Hematopoietic multipotent progenitor cell treated with erythropoietin and hydrocortisone succinate and interleukin-3 and kit ligand, for 4 days (in vitro differentiated cells): ENCODE measurements around the gene FBP2.
"Not testable (repeated sequence)": the region's sequence is repeated elsewhere in the genome, so short reads cannot be mapped to it uniquely, and the experiment has no call there.

Experiments used
- DNase-seq: peaks from one replicate; pipeline ENCODE4 v3.0.0-alpha.2; 2015

Gene FBP2

DNA sequence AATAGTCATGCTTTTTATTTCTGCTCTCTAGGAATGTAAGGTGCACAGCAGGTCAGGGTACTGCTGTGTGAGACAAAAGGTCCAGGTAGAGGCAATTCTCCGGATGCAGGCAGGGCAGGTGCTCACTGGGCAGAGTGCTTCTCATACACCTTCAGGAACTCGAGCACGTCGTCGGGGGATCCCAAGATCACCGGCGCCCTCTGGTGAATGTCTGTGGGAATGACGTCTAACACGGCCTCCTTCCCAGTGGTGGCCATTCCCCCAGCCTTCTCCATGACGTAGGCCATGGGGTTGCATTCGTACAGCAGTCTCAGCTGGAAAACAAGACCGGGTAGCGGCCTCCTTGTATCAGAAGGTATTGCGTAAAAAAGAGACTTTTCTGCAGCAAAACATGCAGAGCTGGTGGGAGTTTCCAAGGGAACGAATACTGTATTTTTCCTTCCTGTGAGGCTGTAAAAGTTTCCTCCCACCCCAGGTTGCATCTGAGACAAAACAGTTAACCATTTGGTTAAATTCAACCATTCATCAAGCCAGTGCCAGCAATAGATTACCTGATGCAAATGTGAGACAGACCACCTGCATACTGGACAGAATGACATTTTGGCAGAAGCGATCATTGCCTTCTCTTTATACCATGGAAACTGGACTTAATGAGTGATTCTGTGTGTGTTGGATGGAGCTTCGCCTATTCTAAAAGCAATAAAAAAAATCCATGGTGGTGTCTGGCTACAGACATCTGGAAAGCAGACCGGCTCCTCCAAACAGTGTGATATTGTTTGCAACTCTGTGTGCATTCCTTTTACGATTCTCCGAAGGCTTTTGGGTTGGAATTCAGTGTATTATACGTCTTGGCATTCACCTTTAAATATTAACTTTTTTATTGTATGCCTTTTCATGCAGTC lies 9.9 kb upstream of the FBP2 start:
- peak; percentile 82 for DNase-seq

GRCh38 chr9:94602666-94603065 lies 9.0 kb upstream of the FBP2 start:
- no peak for DNase-seq

DNA sequence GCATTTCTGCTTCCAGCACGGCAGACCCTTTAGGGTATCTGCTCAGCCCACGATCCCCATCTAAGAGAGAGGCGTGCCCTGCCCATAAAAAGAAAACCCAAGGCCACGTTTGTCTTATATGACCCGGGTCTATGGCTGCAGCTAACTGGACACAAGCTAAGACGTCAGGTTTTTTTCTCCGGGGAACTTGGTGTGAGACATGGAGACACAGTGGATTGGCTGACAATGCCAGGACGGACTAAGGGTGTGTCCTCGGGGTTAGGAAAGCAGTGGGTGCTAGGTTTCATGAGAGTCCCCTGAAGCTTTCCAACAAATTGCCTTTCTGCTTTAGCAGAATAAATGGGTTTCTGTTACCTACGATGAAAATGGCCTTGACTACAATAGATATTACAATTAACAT lies 7.1 kb upstream of the FBP2 start:
- DNase-seq: no peak

GRCh38 chr9:94600258-94600657 lies 6.6 kb upstream of the FBP2 start:
- DNase-seq: no peak

DNA sequence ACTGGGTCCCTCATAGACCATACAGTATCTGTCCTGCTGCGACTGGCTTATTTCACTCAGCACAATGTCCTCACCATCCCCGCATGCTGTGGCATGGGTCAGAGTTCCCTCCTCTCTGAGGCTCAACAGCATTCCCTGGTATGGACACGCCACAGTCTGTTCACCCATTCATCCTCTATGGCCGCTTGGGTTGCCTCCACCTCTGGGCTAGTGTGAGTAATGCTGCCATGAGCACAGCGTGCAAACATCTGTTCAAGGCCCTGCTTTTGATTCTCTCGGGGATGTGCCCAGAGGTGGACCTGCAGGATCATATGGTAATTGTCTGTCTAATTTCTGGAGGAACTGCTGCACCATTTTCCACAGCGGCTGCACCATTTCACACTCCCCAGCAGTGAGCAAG lies 5.5 kb upstream of the FBP2 start:
- DNase-seq: no peak

- not testable (repeated sequence) for DNase-seq
Observed at GRCh38 chr9:94592683-94593082, 941 bp downstream of the FBP2 start.

GRCh38 chr9:94591876-94592275 lies 1.7 kb downstream of the FBP2 start:
- DNase-seq: no peak

- DNase-seq: not testable (repeated sequence)
Observed at GRCh38 chr9:94591046-94591545, 2.5 kb downstream of the FBP2 start.

- no peak for DNase-seq
Observed at GRCh38 chr9:94588681-94589080, 4.9 kb downstream of the FBP2 start.

DNA sequence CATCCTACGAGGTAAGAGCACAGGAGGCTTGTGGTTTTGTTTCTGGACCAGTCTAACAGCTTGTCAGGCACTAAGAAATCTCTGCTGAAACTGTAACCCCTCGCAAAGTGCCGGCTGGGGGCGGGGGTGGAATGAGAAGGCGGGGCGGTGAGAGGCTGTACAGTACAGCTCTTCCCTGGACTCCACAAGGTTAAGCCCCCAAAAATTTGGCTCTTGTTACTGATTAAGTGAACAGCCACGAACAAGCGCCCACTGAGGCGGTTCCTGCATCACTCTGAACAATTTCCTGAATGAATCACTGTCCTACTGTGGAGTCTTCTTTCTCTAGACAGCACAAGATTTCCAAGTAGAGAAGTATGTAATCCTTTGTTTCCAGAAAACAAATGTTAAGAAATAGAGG lies 6.8 kb downstream of the FBP2 start:
- DNase-seq: no peak

- DNase-seq: no peak
Observed at GRCh38 chr9:94586316-94586715, 7.3 kb downstream of the FBP2 start.

DNA sequence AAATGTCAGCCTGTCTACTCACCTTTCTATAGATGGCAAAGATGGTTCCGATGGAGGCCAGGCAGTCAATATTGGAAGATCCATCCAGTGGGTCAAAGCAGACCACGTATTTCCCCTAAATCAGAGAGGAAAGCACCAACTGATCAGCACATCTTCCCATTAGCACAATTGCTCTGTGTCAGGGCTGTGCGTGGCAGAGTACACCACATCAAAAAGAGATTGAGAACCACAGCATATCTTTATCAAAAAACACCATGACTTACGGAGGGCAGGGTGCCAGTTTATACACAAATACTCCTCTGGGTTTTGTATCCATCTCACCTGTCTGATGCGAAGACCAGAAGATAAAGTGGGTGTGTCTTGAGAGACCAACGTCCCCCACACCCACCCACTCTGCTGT lies 9.1 kb downstream of the FBP2 start:
- DNase-seq: peak; percentile 25

DNA sequence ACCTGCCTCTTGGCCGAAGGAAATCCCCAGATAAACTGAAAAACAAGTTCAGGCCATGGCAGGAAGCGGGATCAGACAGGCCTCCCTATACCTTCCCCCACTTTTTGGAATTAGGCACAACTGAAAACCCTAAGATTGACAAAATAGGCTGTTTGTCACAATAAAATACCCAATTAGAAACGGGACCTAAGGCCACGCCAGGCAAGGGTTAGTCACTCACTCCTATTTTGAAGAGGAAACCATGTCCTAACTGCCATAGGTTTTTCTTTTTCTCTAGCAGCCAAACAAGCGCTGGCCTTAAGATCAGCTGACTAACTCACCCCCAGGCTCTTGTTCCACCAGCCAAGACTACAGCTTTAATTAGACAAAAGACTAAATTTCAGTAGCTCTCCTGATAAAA lies 11.9 kb downstream of the FBP2 start:
- no peak for DNase-seq

DNA sequence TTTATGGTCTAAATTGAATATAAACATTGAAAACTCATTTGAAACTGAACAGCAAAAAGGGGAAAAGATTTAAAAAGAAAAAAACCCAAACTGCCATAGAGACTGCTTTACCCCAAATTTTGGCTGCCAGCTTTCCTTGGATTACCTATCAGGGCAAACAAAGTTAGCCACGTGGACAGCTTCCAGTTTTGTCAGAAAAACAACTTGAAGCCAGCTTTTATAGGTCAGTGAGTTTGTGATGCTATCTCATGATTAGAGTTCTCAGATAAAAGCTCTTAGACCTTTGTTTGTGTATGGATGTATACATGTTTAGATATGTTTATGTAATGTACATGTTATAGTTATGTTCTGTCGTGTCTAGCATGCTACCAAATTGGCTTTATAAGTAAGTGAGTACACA lies 16.1 kb downstream of the FBP2 start:
- DNase-seq: no peak

DNA sequence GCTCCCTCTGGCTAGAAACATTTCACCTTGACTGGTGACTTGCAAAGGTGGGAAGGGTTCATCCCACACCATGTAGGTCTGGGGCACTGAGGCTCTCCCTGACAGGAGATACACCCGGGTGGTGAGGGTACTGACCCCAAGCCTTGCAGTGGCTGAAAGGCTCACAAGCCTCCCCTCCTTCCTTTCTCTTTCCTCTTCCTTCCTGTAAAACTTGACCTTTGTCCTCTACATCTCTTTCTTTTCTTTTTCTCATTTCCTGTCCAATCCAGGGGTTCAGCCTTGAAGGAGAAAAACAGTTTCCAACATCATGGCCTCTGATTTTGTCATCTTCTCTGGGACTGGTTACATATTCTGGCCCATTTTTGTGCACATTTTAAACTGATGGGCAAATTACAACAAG lies 16.6 kb downstream of the FBP2 start:
- DNase-seq: no peak

DNA sequence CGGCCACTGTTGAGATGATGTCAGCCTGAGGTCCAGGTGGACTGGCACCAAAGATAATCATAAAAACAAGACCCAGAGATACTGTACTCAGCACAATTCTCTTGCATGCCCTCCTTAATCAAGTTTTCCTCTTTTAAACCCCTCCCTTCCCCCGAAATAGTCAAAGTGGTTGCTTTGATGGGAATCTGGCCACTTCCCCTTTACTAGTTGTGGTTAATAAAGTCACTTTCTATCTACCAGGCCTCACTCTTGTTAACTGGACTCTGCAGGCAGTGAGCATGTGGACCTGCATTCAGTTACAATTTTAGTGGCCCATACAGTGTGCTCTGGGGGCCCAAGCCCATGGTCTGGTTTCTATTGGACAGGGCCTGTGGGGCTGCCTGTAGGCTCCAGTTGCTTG lies 17.5 kb downstream of the FBP2 start:
- DNase-seq: peak; percentile 63

DNA sequence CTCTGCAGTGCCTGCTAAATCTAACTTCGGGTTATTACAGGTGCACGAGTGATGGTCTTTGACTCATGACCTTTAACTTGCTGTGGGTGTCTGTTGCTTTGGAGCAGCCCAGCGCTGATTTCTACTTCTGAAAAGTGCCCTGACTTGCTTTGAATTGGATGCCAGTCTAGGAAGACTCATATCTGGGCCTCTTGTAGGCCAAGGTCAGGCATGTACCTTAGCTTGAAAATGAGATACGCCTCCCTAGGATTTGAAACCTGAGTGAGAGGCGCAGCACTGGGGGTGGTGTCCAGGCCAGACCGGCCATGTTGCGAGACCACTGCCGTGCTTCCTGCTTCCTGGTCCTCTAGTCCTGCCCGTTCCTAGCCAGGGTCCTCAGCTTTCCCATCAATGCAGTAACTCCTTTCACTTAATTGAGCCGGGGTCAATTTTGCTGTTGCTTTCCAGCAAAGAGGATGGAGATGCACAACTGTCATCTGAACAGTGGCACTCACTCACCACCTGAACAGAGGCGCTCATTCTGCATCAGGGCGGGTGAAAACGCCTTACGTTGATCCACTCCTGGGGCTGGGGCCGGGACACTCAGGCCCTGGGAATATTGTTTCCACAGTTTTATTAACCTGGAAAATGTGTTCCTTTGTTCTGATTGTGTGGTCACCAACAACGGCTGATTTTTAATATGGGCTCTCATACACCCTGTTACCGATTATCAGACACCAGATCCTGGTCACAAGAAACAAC lies 24.5 kb downstream of the FBP2 start:
- DNase-seq: no peak

DNA sequence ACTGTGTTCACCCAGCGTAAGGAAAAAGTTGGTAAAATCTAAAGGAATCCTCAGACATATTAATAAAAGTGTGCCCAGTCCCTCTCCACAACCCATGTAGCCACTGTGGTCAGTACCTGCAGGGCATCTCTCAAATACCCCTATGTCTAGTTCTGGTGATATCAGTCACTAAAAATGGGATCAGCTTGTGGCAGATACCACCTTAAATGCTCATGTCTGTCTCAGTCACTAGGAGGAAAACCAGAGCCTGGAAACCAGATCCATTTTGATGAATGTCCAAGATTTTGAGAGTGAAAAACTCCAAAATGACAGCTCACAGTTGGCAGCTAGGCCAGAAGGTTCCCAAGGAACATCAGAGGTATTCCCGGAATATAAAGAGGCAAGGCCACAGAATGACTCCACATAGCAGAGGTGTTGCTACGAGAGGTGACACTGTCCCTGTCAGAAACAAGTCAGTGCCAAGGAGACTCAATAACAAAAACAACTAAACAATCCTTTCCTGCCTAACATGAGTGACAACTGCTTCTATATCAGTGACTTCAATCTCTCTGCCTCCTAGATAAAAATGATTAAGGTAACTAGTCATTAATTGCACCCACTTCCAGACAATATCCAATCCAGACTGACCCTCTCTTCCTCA lies 25.3 kb downstream of the FBP2 start:
- DNase-seq: no peak

- no peak for DNase-seq
Observed at GRCh38 chr9:94567271-94567670, 26.4 kb downstream of the FBP2 start.

GRCh38 chr9:94566550-94566949 lies 27.1 kb downstream of the FBP2 start:
- DNase-seq: no peak

- DNase-seq: not testable (repeated sequence)
Observed at GRCh38 chr9:94564279-94564678, 29.3 kb downstream of the FBP2 start.

GRCh38 chr9:94563548-94563947 lies 30.1 kb downstream of the FBP2 start:
- peak; percentile 27 for DNase-seq

DNA sequence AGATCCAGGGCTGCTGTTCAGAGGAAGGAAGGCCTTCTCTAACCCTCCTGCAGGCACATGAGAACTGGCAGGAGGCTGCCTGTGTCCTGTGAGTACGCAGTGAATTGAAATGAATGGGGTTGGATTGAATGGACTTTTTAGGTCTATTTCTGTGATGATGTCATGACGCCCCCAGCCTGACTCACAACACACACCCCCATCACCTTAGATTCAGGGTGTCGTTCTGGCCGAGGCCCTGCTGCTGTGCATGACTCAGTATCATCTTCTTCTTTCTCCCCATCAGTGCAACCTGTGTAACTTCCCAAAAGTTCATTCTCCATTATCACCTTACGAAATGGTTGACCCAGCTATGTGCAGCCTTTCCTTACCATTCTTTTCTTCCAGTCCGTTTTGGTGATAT lies 33.4 kb downstream of the FBP2 start:
- DNase-seq: no peak

DNA sequence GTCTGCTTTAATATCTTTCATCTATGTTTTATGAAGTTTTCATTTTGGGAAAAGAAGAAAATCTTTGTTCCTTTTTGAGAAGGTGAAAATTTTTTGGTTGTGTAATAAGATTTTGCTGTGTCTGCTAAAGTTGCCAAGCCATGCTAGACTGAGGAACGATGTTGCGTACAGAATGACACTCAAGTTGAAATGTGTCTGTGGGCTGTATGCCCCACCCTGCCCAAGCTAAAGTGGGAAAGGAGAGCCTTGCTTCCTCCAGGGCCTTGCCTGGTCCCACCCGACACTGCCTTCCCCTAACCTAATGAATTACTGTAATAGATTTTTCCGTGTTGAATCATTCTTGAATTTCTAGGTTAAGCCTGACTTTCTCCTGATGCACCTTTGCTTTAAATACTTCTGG lies 36.2 kb downstream of the FBP2 start:
- no peak for DNase-seq
